H9 (cell line): ENCODE results near the gene ADARB2. TPM values are rescaled to one million over a fixed set of nuclear protein-coding genes. Genes with fewer than 3 reads are reported as not detected.

Experiments used
- DNase-seq: peaks from one replicate; pipeline ENCODE4 v3.0.0-alpha.2; 2017
- H2AFZ ChIP-seq: one replicate; pipeline ENCODE4 v1.6.1; 2013; ENCODE audit warnings: mild to moderate bottlenecking, low read length, control low read depth, moderate library complexity
- H2AK5ac ChIP-seq: 2 replicates; pipeline ENCODE4 v1.6.1; 2013; ENCODE audit warnings: low read length, control low read depth, mixed read lengths; ENCODE audit not compliant: insufficient read length
- H2BK120ac ChIP-seq: one replicate; pipeline ENCODE4 v1.6.1; 2013; ENCODE audit warnings: low read depth, mild to moderate bottlenecking, low read length, control low read depth, inconsistent platforms; ENCODE audit not compliant: poor library complexity, severe bottlenecking
- H2BK12ac ChIP-seq: 2 replicates; pipeline ENCODE4 v1.6.1; 2013; ENCODE audit warnings: low read length, control low read depth, mixed read lengths, low read depth; ENCODE audit not compliant: insufficient read length
- H2BK15ac ChIP-seq: 2 replicates; pipeline ENCODE4 v1.6.1; 2013; ENCODE audit warnings: low read depth, low read length, control low read depth
- H2BK20ac ChIP-seq: one replicate; pipeline ENCODE4 v1.6.1; 2013; ENCODE audit warnings: low read depth, mild to moderate bottlenecking, low read length, control low read depth, inconsistent platforms; ENCODE audit not compliant: poor library complexity, severe bottlenecking
- H2BK5ac ChIP-seq: 2 replicates; pipeline ENCODE4 v1.6.1; 2013; ENCODE audit warnings: low read length, control low read depth, mixed read lengths; ENCODE audit not compliant: insufficient read length
- H3K14ac ChIP-seq: 2 replicates; pipeline ENCODE4 v1.6.1; 2013; ENCODE audit warnings: low read length, control low read depth; ENCODE audit not compliant: insufficient read depth
- H3K18ac ChIP-seq: 2 replicates; pipeline ENCODE4 v1.6.1; 2013; ENCODE audit warnings: low read depth, mild to moderate bottlenecking, mixed read lengths, low read length, control low read depth; ENCODE audit not compliant: insufficient read length
- H3K23ac ChIP-seq: 2 replicates; pipeline ENCODE4 v1.6.1; 2013; ENCODE audit warnings: low read length, control low read depth, mixed read lengths, low read depth; ENCODE audit not compliant: insufficient read length
- H3K23me2 ChIP-seq: 2 replicates; pipeline ENCODE4 v1.6.1; 2013; ENCODE audit warnings: low read depth, mild to moderate bottlenecking, mixed read lengths, low read length, control low read depth; ENCODE audit not compliant: insufficient read length, poor library complexity, severe bottlenecking
- H3K27ac ChIP-seq: 2 replicates; pipeline ENCODE4 v1.5.1; 2013; ENCODE audit warnings: low read length, control low read depth, mixed read lengths, low read depth; ENCODE audit not compliant: insufficient read length
- H3K27me3 ChIP-seq: 2 replicates; pipeline ENCODE4 v1.6.1; 2013; ENCODE audit warnings: low read length, control low read depth, inconsistent platforms; ENCODE audit not compliant: insufficient read depth
- H3K4ac ChIP-seq: 2 replicates; pipeline ENCODE4 v1.6.1; 2013; ENCODE audit warnings: low read depth, mild to moderate bottlenecking, control low read depth, inconsistent platforms, low read length, moderate library complexity
- H3K4me1 ChIP-seq: 2 replicates; pipeline ENCODE4 v1.6.1; 2013; ENCODE audit warnings: low read length, control low read depth, inconsistent platforms; ENCODE audit not compliant: insufficient read depth
- H3K4me2 ChIP-seq: 2 replicates; pipeline ENCODE4 v1.6.1; 2013; ENCODE audit warnings: low read length, control low read depth, mixed read lengths; ENCODE audit not compliant: insufficient read length, insufficient read depth
- H3K56ac ChIP-seq: 2 replicates; pipeline ENCODE4 v1.6.1; 2013; ENCODE audit warnings: low read depth, mild to moderate bottlenecking, mixed read lengths, low read length, control low read depth; ENCODE audit not compliant: insufficient read length
- H3K79me1 ChIP-seq: 2 replicates; pipeline ENCODE4 v1.6.1; 2013; ENCODE audit warnings: low read depth, mild to moderate bottlenecking, moderate library complexity, low read length, control low read depth, inconsistent platforms; ENCODE audit not compliant: insufficient read depth, poor library complexity, severe bottlenecking
- H3K79me2 ChIP-seq: 2 replicates; pipeline ENCODE4 v1.6.1; 2013; ENCODE audit warnings: low read length, control low read depth, inconsistent platforms; ENCODE audit not compliant: insufficient read depth
- H3K9ac ChIP-seq: 2 replicates; pipeline ENCODE4 v1.6.1; 2013; ENCODE audit warnings: low read length, control low read depth, mixed read lengths; ENCODE audit not compliant: insufficient read length; ENCODE audit errors: extremely low read depth
- H3K9me3 ChIP-seq: one replicate; pipeline ENCODE4 v1.6.1; 2013; ENCODE audit warnings: low read depth, low read length, inconsistent platforms; ENCODE audit not compliant: control insufficient read depth
- H3T11ph ChIP-seq: one replicate; pipeline ENCODE4 v1.6.1; 2013; ENCODE audit warnings: mild to moderate bottlenecking, low read length, control low read depth, inconsistent platforms
- H4K20me1 ChIP-seq: one replicate; pipeline ENCODE4 v1.6.1; 2013; ENCODE audit not compliant: control insufficient read depth, insufficient read length, insufficient read depth
- H4K5ac ChIP-seq: 2 replicates; pipeline ENCODE4 v1.6.1; 2013; ENCODE audit warnings: low read depth, mild to moderate bottlenecking, mixed read lengths, low read length, control low read depth; ENCODE audit not compliant: insufficient read length
- H4K8ac ChIP-seq: replicated peaks from 2 replicates; pipeline ENCODE4 v1.6.1; 2013; ENCODE audit warnings: low read length, control low read depth, mixed read lengths, low read depth; ENCODE audit not compliant: insufficient read length
- H4K91ac ChIP-seq: 2 replicates; pipeline ENCODE4 v1.6.1; 2013; ENCODE audit warnings: low read depth, mild to moderate bottlenecking, moderate library complexity, mixed read lengths, low read length, control low read depth; ENCODE audit not compliant: insufficient read length
- H3K27ac Mint-ChIP-seq, 3 experiments: 2 replicates in 2 of 3; 3 replicates in 1 of 3; pipeline ENCODE4 v1.8.0; 2020 to 2021; ENCODE audit warnings: mixed read lengths in 3 of 3, mild to moderate bottlenecking in 1 of 3, moderate library complexity in 1 of 3
- H3K27me3 Mint-ChIP-seq: 2 replicates; pipeline ENCODE4 v1.8.0; 2021; ENCODE audit warnings: low read depth, mild to moderate bottlenecking, moderate library complexity, mixed read lengths
- H3K36me3 Mint-ChIP-seq, 3 experiments: 2 replicates in 2 of 3; 3 replicates in 1 of 3; pipeline ENCODE4 v1.8.0; 2020 to 2021; ENCODE audit warnings: low read depth in 3 of 3, mixed read lengths in 3 of 3; ENCODE audit not compliant: insufficient read depth in 1 of 3
- H3K4me1 Mint-ChIP-seq, 2 experiments: 2 replicates each; pipeline ENCODE4 v1.8.0; 2020; ENCODE audit warnings: mixed read lengths in 2 of 2
- H3K4me3 Mint-ChIP-seq, 2 experiments: 2 replicates in 1 of 2; 3 replicates in 1 of 2; pipeline ENCODE4 v1.8.0; 2020 to 2021; ENCODE audit warnings: mild to moderate bottlenecking in 2 of 2, mixed read lengths in 2 of 2, moderate library complexity in 1 of 2
- H3K9me3 Mint-ChIP-seq, 2 experiments: 2 replicates in 1 of 2; 3 replicates in 1 of 2; pipeline ENCODE4 v1.8.0; 2020; ENCODE audit warnings: mild to moderate bottlenecking in 2 of 2, mixed read lengths in 2 of 2, moderate library complexity in 1 of 2
- WGBS: extraction: QIAGEN DNeasy Blood & Tissue Kit; methylation state at CpG from one replicate; pipeline ENCODE4 v1.1.7; 2013; ENCODE audit warnings: missing lambda C conversion rate, low lambda C conversion rate, mixed read lengths; ENCODE audit not compliant: insufficient read length; ENCODE audit errors: extremely low coverage; 5-methylcytosine and 5-hydroxymethylcytosine counted together
- total RNA-seq: library from RNA; stranded (reverse); gene quantifications from 2 replicates; pipeline ENCODE4 v1.2.1, GENCODE V29; 2021
- TF ChIP-seq, protein P1 (sequence below): fragments of 200-600 bp; sonication (generic); conservative IDR thresholded peaks from 3 replicates; pipeline ENCODE4 v1.8.0; 2021; ENCODE audit warnings: antibody characterized with exemption, mild to moderate bottlenecking

ADARB2 gene
- total RNA-seq, 1 experiment from 2014 or later, result 0.87 TPM

- Histone ChIP-seq H3K27ac (no peak overlapping the region), H2AK5ac (no peak overlapping the region), H2BK20ac (no peak overlapping the region), H3K23ac (no peak overlapping the region), H4K91ac (no peak overlapping the region), H3K9ac (no peak overlapping the region), H2AFZ (no peak overlapping the region), H3K4me2 (no peak overlapping the region), H3K4me1 (peaks cover 3% of the 10 kb centered on the region), H3K4ac (no peak overlapping the region), H2BK5ac (no peak overlapping the region), H3K56ac (no peak overlapping the region), H3T11ph (no peak overlapping the region), H3K79me1 (no peaks in the 10 kb centered on the region), H3K79me2 (no peaks in the 10 kb centered on the region), H3K27me3 (no peaks in the 10 kb centered on the region; the same call in 1 of the 2 replicates), H3K18ac (no peak overlapping the region), H3K9me3 (no peaks in the 10 kb centered on the region), H4K20me1 (no peaks in the 10 kb centered on the region), H3K14ac (no peak overlapping the region; the same call in 1 of the 2 replicates), H4K5ac (no peak overlapping the region), H2BK120ac (no peak overlapping the region), H2BK12ac (no peak overlapping the region), H4K8ac (no peak overlapping the region), H2BK15ac (no peak overlapping the region), H3K23me2 (no peaks in the 10 kb centered on the region)
- no peak overlapping the region for H3K4me3 Mint-ChIP-seq
- no peaks in the 10 kb centered on the region for H3K36me3 Mint-ChIP-seq
- no peak for DNase-seq
- peaks cover 12% of the 10 kb centered on the region for H3K27me3 Mint-ChIP-seq
- peaks cover 3 to 8% of the 10 kb centered on the region in 2 experiments for H3K4me1 Mint-ChIP-seq
- TF ChIP-seq, protein P1, sequence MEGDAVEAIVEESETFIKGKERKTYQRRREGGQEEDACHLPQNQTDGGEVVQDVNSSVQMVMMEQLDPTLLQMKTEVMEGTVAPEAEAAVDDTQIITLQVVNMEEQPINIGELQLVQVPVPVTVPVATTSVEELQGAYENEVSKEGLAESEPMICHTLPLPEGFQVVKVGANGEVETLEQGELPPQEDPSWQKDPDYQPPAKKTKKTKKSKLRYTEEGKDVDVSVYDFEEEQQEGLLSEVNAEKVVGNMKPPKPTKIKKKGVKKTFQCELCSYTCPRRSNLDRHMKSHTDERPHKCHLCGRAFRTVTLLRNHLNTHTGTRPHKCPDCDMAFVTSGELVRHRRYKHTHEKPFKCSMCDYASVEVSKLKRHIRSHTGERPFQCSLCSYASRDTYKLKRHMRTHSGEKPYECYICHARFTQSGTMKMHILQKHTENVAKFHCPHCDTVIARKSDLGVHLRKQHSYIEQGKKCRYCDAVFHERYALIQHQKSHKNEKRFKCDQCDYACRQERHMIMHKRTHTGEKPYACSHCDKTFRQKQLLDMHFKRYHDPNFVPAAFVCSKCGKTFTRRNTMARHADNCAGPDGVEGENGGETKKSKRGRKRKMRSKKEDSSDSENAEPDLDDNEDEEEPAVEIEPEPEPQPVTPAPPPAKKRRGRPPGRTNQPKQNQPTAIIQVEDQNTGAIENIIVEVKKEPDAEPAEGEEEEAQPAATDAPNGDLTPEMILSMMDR, result no peak
- peaks cover 1 to 3% of the 10 kb centered on the region in 2 experiments; a peak in 4 of 5 replicates for H3K9me3 Mint-ChIP-seq
- no CpG with 5 or more reads among the region's 7 CpGs for WGBS
- H3K27ac Mint-ChIP-seq, result no peak overlapping the region
These were observed 480.1 kb downstream of the ADARB2 start for GRCh38 chr10:1257274-1257673.
